HepG2 (cell line): Measurements from ENCODE around the gene CSNK1E. TPM values are rescaled to one million over a fixed set of nuclear protein-coding genes. Genes with fewer than 3 reads are reported as not detected.

Experiments
- ATAC-seq: fragments of 200-7000 bp; cut with Tn5 transposase; 3 replicates; pipeline ENCODE4 v1.9.1; 2020; ENCODE audit warnings: mild to moderate bottlenecking, moderate library complexity
- BruUV-seq: library from RNA; stranded (reverse); fragments of 400-500 nt; replicated peaks from 2 replicates; lab custom pipeline; 2021; lab: Mats Ljungman, UMichigan
- CTCF ChIA-PET: fragments of 300-600 bp; formaldehyde crosslinking; extraction: SDS; loops from one replicate; lab custom pipeline; 2021; ENCODE audit warnings: low total read pairs, inconsistent platforms, low intra/inter-chr PET ratio; lab: Yijun Ruan, JAX
- POLR2A ChIA-PET: fragments of 350-600 bp; sonication (Branson Sonifier 250); formaldehyde crosslinking; loops from one replicate; lab custom pipeline; 2020; ENCODE audit warnings: antibody characterized with exemption, inconsistent platforms; lab: Yijun Ruan, JAX
- DNase-seq: peaks from one replicate; pipeline ENCODE4 v3.0.0-alpha.2; 2015; ENCODE audit warnings: low spot score
- FAIRE-seq: peaks from 3 replicates; lab custom pipeline; 2011; peaks lifted over from hg19 to GRCh38; lab: Jason Lieb, UNC
- H2AFZ ChIP-seq: one replicate; pipeline ENCODE4 v1.6.1; 2011; ENCODE audit warnings: low read length, inconsistent platforms
- H3K27ac ChIP-seq: fragments of 300-600 bp; 3 replicates; pipeline ENCODE4 v1.8.0; 2011; ENCODE audit warnings: mixed run types, mild to moderate bottlenecking, mixed read lengths, low read length, inconsistent platforms; ENCODE audit not compliant: insufficient read depth; ENCODE audit errors: extremely low read length
- H3K27me3 ChIP-seq, 2 experiments: fragments of 200-600 bp in 1 of 2; 2 replicates in 1 of 2; 3 replicates in 1 of 2; pipeline versions ENCODE4 v1.6.0 to v1.8.0; 2011; ENCODE audit warnings: low read length in 2 of 2, mild to moderate bottlenecking in 2 of 2, moderate library complexity in 2 of 2, inconsistent platforms in 1 of 2; ENCODE audit not compliant: insufficient read depth in 2 of 2, control insufficient read depth in 1 of 2
- H3K36me3 ChIP-seq, 2 experiments: fragments of 200-600 bp in 1 of 2; replicated peaks in 1 of 2; 2 replicates in 1 of 2; 3 replicates in 1 of 2; pipeline versions ENCODE4 v1.5.1 to v1.8.0; 2011; ENCODE audit warnings: low read length in 2 of 2, inconsistent platforms in 1 of 2; ENCODE audit not compliant: insufficient read depth in 2 of 2, control insufficient read depth in 1 of 2
- H3K4me1 ChIP-seq: 2 replicates; pipeline ENCODE4 v1.5.1; 2012; ENCODE audit warnings: low read length, inconsistent platforms; ENCODE audit not compliant: insufficient read depth
- H3K4me2 ChIP-seq: 2 replicates; pipeline ENCODE4 v1.6.0; 2011; ENCODE audit warnings: low read depth, low read length, inconsistent platforms
- H3K4me3 ChIP-seq, 3 experiments: fragments of 200-600 bp in 1 of 3; sonication (generic), shearing (Covaris generic) in 1 of 3; replicated peaks in 1 of 3; 2 replicates each; pipeline ENCODE4 v1.5.1; 2011 to 2016; ENCODE audit warnings: low read length in 3 of 3, inconsistent platforms in 2 of 3, low read depth in 2 of 3, mild to moderate bottlenecking in 2 of 3, control low read depth in 1 of 3, mixed read lengths in 1 of 3; ENCODE audit not compliant: insufficient read depth in 1 of 3
- H3K79me2 ChIP-seq: one replicate; pipeline ENCODE4 v1.6.1; 2011; ENCODE audit warnings: low read length, inconsistent platforms; ENCODE audit not compliant: insufficient read depth
- H3K9ac ChIP-seq: 2 replicates; pipeline ENCODE4 v1.6.0; 2011; ENCODE audit warnings: mild to moderate bottlenecking, low read depth, low read length, inconsistent platforms; ENCODE audit not compliant: insufficient read depth
- H3K9me3 ChIP-seq: 2 replicates; pipeline ENCODE4 v1.5.1; 2012; ENCODE audit warnings: mild to moderate bottlenecking, low read length
- H4K20me1 ChIP-seq: 2 replicates; pipeline ENCODE4 v1.6.0; 2011; ENCODE audit warnings: inconsistent platforms, mild to moderate bottlenecking, low read length, moderate library complexity; ENCODE audit not compliant: insufficient read depth
- FOXO1 ChIP-seq: sonication (generic); formaldehyde crosslinking; IDR thresholded peaks from 2 replicates; pipeline ENCODE4 v1.4.0; 2020; ENCODE audit warnings: missing genetic modification reagents
- HIVEP1 ChIP-seq: sonication (generic); formaldehyde crosslinking; IDR thresholded peaks from 2 replicates; pipeline ENCODE4 v1.4.0; 2020; ENCODE audit warnings: mild to moderate bottlenecking, missing genetic modification reagents
- HMG20A ChIP-seq: IDR thresholded peaks from 2 replicates; pipeline ENCODE4 v1.6.1; 2016; ENCODE audit warnings: borderline replicate concordance
- HMG20B ChIP-seq: conservative IDR thresholded peaks from 2 replicates; pipeline ENCODE4 v1.6.1; 2016; ENCODE audit warnings: missing genetic modification reagents, missing compliant biosample characterization
- HOXA5 ChIP-seq: sonication (generic); formaldehyde crosslinking; IDR thresholded peaks from 2 replicates; pipeline ENCODE4 v1.4.0; 2020; ENCODE audit warnings: missing genetic modification reagents
- KDM6A ChIP-seq: IDR thresholded peaks from 2 replicates; pipeline ENCODE4 v1.6.1; 2016; ENCODE audit warnings: low read depth
- MATR3 ChIP-seq: sonication (generic); formaldehyde crosslinking; IDR thresholded peaks from 2 replicates; pipeline ENCODE4 v1.4.0; 2020; ENCODE audit warnings: missing genetic modification reagents
- PAF1 ChIP-seq: IDR thresholded peaks from 2 replicates; pipeline ENCODE4 v1.6.1; 2016; ENCODE audit warnings: missing genetic modification reagents, missing compliant biosample characterization
- SAP130 ChIP-seq: IDR thresholded peaks from 2 replicates; pipeline ENCODE4 v1.6.1; 2016; ENCODE audit warnings: low read depth
- ZFP36L2 ChIP-seq: sonication (generic); formaldehyde crosslinking; IDR thresholded peaks from 2 replicates; pipeline ENCODE4 v1.4.0; 2020; ENCODE audit warnings: missing genetic modification reagents
- ZFP37 ChIP-seq: sonication (generic); formaldehyde crosslinking; IDR thresholded peaks from 2 replicates; pipeline ENCODE4 v1.4.0; 2020; ENCODE audit warnings: missing genetic modification reagents, borderline replicate concordance
- ZNF547 ChIP-seq: sonication (generic); formaldehyde crosslinking; IDR thresholded peaks from 2 replicates; pipeline ENCODE4 v1.5.1; 2020; ENCODE audit warnings: mild to moderate bottlenecking, missing genetic modification reagents
- ZNF768 ChIP-seq: sonication (generic); formaldehyde crosslinking; IDR thresholded peaks from 2 replicates; pipeline ENCODE4 v1.4.0; 2020; ENCODE audit warnings: missing genetic modification reagents
- ZNF879 ChIP-seq: sonication (generic); formaldehyde crosslinking; IDR thresholded peaks from 2 replicates; pipeline ENCODE4 v1.8.1; 2023; ENCODE audit warnings: missing genetic modification reagents
- WGBS: methylation state at CpG from one replicate; pipeline ENCODE4 v1.1.6; 2017; ENCODE audit warnings: low lambda C conversion rate; 5-methylcytosine and 5-hydroxymethylcytosine counted together
- in situ Hi-C: cut with HindIII; loops from 2 replicates; pipeline ENCODE4 v1.10.0; 2017; ENCODE audit warnings: low pct_unique_long_range_greater_than_20kb; ENCODE audit not compliant: extremely low pct_ligation_motif_present
- intact Hi-C: fragments of 100-400 bp; cut with micrococcal nuclease; formaldehyde crosslinking; loops from one replicate; pipeline ENCODE4 v1.10.0; 2022; ENCODE audit not compliant: unreplicated experiment
- polyA plus RNA-seq, 8 experiments: library from polyadenylated mRNA; depleted of rRNA in 3 of 8; stranded (reverse) in 7 of 8; unstranded in 1 of 8; fragments of >200 nt; fragmentation: Illumina TruSeq in 4 of 8; extraction: Trizol in 4 of 8; gene quantifications; 2 replicates each; pipeline versions ENCODE4 v1.2.1 to v1.2.3, GENCODE V29; 2011 to 2016; ENCODE audit warnings: low read depth in 4 of 8, missing spikeins in 1 of 8, mixed read lengths in 1 of 8; ENCODE audit not compliant: insufficient read depth in 1 of 8
- total RNA-seq, 5 experiments: library from RNA; depleted of rRNA; stranded (reverse); fragments of >200 nt; fragmentation: Illumina TruSeq; extraction: Trizol; gene quantifications; 2 replicates each; pipeline ENCODE4 v1.2.3, GENCODE V29; 2016; ENCODE audit warnings: low read depth in 1 of 5
- TF ChIP-seq, protein P1 (sequence below): sonication (generic); formaldehyde crosslinking; IDR thresholded peaks from 2 replicates; pipeline ENCODE4 v1.5.1; 2020; ENCODE audit warnings: mild to moderate bottlenecking, missing genetic modification reagents, moderate library complexity
- TF ChIP-seq, protein P2 (sequence below): sonication (generic); formaldehyde crosslinking; IDR thresholded peaks from 2 replicates; pipeline ENCODE4 v1.5.0; 2020; ENCODE audit warnings: mild to moderate bottlenecking, missing genetic modification reagents
- TF ChIP-seq, protein P3 (sequence below): sonication (generic); IDR thresholded peaks from 2 replicates; pipeline ENCODE4 v1.6.1; 2016; ENCODE audit warnings: low read depth, borderline replicate concordance

CSNK1E gene
- total and polyA plus RNA-seq, 2 of the 13 experiments (the other 11 are each of a cell fraction or from before 2014, with no cell fraction given): 34.7 to 129 TPM

DNA sequence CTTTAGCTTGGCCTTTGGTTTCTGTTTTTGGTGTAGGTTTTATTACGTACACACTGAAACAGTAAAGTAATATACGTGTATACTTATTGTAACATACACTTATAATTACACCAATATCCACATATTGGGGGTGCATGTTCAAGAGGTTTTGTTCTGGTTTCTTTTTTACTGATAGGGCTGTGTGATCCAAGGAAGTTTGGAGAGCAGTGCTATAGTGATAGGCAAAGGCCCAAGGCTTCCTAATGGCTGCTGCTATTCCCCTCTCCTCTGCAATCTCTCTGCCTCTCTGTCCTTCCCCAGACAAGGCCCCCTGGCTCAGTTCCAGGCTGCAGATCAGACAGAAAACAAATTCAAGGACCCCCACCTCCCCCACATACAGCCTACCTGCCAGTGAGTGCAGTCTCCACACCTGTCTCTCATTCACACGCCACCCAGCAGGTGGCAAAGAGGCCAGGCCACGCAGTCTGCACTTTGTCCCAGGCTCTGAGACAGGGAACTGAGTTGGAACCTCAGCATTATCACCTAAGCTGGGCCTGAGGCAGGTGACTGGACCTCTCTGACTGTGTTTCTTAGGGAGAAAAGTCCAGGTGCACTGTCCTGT is 59.5 kb downstream of the CSNK1E start:
- Histone ChIP-seq H3K79me2 (peaks cover 14% of the 10 kb centered on the region), H3K9me3 (no peaks in the 10 kb centered on the region), H3K4me2 (no peak overlapping the region), H3K9ac (no peak overlapping the region), H2AFZ (no peak overlapping the region), H3K27me3 (no peaks in the 10 kb centered on the region), H3K4me1 (peaks cover 45% of the 10 kb centered on the region), H3K4me3 (no peak overlapping the region), H3K27ac (peak overlapping the region; percentile 16), H3K36me3 (no peaks in the 10 kb centered on the region), H4K20me1 (no peaks in the 10 kb centered on the region; the same call in 1 of the 2 replicates)
- DNase-seq (no peak), ATAC-seq (peak; percentile 42), FAIRE-seq (no peak)
- 79% methylated on average over 4 of the region's 4 CpGs for WGBS
- in situ Hi-C loops: no loop called here
- intact Hi-C loops: no loop called here
- ChIA-PET POLR2A (interaction anchor here (0.7 kb wide), 1 partner anchor 333 kb away, joined by 4 read pairs; no protein-coding TSS in a partner anchor), CTCF (no interaction called here)
- no TSS peak for BruUV-seq
- TF ChIP-seq HOXA5 (CRISPR knock-in tag) (no peak), PAF1 (no peak), MATR3 (CRISPR knock-in tag) (no peak), HMG20B (CRISPR knock-in tag) (no peak), ZFP36L2 (no peak), HMG20A (CRISPR knock-in tag) (no peak), HIVEP1 (CRISPR knock-in tag) (no peak), SAP130 (CRISPR knock-in tag) (peak; percentile 34; the same call in 1 of the 2 replicates), KDM6A (CRISPR knock-in tag) (no peak), ZFP37 (CRISPR knock-in tag) (no peak), ZNF768 (CRISPR knock-in tag) (peak; percentile 44; the same call in 1 of the 2 replicates), FOXO1 (CRISPR knock-in tag) (no peak), ZNF879 (CRISPR knock-in tag) (no peak), ZNF547 (CRISPR knock-in tag) (no peak)
- TF ChIP-seq, protein P1, sequence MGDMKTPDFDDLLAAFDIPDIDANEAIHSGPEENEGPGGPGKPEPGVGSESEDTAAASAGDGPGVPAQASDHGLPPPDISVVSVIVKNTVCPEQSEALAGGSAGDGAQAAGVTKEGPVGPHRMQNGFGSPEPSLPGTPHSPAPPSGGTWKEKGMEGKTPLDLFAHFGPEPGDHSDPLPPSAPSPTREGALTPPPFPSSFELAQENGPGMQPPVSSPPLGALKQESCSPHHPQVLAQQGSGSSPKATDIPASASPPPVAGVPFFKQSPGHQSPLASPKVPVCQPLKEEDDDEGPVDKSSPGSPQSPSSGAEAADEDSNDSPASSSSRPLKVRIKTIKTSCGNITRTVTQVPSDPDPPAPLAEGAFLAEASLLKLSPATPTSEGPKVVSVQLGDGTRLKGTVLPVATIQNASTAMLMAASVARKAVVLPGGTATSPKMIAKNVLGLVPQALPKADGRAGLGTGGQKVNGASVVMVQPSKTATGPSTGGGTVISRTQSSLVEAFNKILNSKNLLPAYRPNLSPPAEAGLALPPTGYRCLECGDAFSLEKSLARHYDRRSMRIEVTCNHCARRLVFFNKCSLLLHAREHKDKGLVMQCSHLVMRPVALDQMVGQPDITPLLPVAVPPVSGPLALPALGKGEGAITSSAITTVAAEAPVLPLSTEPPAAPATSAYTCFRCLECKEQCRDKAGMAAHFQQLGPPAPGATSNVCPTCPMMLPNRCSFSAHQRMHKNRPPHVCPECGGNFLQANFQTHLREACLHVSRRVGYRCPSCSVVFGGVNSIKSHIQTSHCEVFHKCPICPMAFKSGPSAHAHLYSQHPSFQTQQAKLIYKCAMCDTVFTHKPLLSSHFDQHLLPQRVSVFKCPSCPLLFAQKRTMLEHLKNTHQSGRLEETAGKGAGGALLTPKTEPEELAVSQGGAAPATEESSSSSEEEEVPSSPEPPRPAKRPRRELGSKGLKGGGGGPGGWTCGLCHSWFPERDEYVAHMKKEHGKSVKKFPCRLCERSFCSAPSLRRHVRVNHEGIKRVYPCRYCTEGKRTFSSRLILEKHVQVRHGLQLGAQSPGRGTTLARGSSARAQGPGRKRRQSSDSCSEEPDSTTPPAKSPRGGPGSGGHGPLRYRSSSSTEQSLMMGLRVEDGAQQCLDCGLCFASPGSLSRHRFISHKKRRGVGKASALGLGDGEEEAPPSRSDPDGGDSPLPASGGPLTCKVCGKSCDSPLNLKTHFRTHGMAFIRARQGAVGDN (CRISPR knock-in tag): peak; percentile 31; the same call in 1 of the 2 replicates
- TF ChIP-seq, protein P2, sequence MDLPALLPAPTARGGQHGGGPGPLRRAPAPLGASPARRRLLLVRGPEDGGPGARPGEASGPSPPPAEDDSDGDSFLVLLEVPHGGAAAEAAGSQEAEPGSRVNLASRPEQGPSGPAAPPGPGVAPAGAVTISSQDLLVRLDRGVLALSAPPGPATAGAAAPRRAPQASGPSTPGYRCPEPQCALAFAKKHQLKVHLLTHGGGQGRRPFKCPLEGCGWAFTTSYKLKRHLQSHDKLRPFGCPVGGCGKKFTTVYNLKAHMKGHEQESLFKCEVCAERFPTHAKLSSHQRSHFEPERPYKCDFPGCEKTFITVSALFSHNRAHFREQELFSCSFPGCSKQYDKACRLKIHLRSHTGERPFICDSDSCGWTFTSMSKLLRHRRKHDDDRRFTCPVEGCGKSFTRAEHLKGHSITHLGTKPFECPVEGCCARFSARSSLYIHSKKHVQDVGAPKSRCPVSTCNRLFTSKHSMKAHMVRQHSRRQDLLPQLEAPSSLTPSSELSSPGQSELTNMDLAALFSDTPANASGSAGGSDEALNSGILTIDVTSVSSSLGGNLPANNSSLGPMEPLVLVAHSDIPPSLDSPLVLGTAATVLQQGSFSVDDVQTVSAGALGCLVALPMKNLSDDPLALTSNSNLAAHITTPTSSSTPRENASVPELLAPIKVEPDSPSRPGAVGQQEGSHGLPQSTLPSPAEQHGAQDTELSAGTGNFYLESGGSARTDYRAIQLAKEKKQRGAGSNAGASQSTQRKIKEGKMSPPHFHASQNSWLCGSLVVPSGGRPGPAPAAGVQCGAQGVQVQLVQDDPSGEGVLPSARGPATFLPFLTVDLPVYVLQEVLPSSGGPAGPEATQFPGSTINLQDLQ (CRISPR knock-in tag): no peak
- TF ChIP-seq, protein P3, sequence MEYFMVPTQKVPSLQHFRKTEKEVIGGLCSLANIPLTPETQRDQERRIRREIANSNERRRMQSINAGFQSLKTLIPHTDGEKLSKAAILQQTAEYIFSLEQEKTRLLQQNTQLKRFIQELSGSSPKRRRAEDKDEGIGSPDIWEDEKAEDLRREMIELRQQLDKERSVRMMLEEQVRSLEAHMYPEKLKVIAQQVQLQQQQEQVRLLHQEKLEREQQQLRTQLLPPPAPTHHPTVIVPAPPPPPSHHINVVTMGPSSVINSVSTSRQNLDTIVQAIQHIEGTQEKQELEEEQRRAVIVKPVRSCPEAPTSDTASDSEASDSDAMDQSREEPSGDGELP: no peak
